K562 (cell line): ENCODE results near the gene CYP2D6. TPM values are rescaled to one million over a fixed set of nuclear protein-coding genes. Genes with fewer than 3 reads are reported as not detected.

ENCODE experiments used
- ATAC-seq: fragments of 200-7000 bp; cut with Tn5 transposase; 3 replicates; pipeline ENCODE4 v1.9.1; 2020; ENCODE audit warnings: moderate library complexity
- BruUV-seq: library from RNA; stranded (reverse); fragments of 400-500 nt; replicated peaks from 2 replicates; lab custom pipeline; 2021; lab: Mats Ljungman, UMichigan
- CTCF ChIA-PET: fragments of 300-600 bp; formaldehyde crosslinking; extraction: SDS; loops from one replicate; lab custom pipeline; 2021; ENCODE audit warnings: low intra/inter-chr PET ratio; lab: Yijun Ruan, JAX
- POLR2A ChIA-PET: fragments of 300-600, 350-650 bp; sonication (Branson Sonifier 250); formaldehyde crosslinking; extraction: SDS; loops from one replicate; lab custom pipeline; 2021; ENCODE audit warnings: antibody characterized with exemption, inconsistent platforms; lab: Yijun Ruan, JAX
- DNase-seq, 4 experiments: peaks; one replicate each; pipeline versions ENCODE4 v3.0.0 to v3.0.0-alpha.2; 2011 to 2018; ENCODE audit warnings: low spot score in 3 of 4, mixed read lengths in 3 of 4; ENCODE audit errors: extremely low read depth in 1 of 4
- FAIRE-seq: peaks from 2 replicates; lab custom pipeline; 2011; peaks lifted over from hg19 to GRCh38; lab: Jason Lieb, UNC
- H2AFZ ChIP-seq: 2 replicates; pipeline ENCODE4 v1.6.0; 2011; ENCODE audit warnings: low read depth, low read length, control low read depth, inconsistent platforms
- H3K27ac ChIP-seq: fragments of 200-600 bp; 3 replicates; pipeline ENCODE4 v1.8.0; 2011; ENCODE audit warnings: low read depth, mild to moderate bottlenecking, control low read depth, inconsistent platforms, low read length, moderate library complexity, mixed read lengths; ENCODE audit errors: extremely low read depth
- H3K27me3 ChIP-seq, 2 experiments: fragments of 300-600 bp in 1 of 2; 2 replicates in 1 of 2; 3 replicates in 1 of 2; pipeline versions ENCODE4 v1.6.0 to v1.8.0; 2011; ENCODE audit warnings: inconsistent platforms in 2 of 2, low read length in 2 of 2, mild to moderate bottlenecking in 1 of 2, mixed read lengths in 1 of 2, moderate library complexity in 1 of 2; ENCODE audit not compliant: control insufficient read depth in 2 of 2, insufficient read depth in 2 of 2
- H3K36me3 ChIP-seq: fragments of 300-600 bp; 3 replicates; pipeline ENCODE4 v1.8.0; 2011; ENCODE audit warnings: mild to moderate bottlenecking, low read length, inconsistent platforms; ENCODE audit not compliant: control insufficient read depth, insufficient read depth
- H3K4me1 ChIP-seq, 2 experiments: fragments of 200-600 bp in 1 of 2; replicated peaks in 1 of 2; 2 replicates in 1 of 2; 3 replicates in 1 of 2; pipeline versions ENCODE4 v1.5.1 to v1.8.0; 2011; ENCODE audit warnings: inconsistent platforms in 2 of 2, low read length in 2 of 2, mild to moderate bottlenecking in 1 of 2, mixed read lengths in 1 of 2, moderate library complexity in 1 of 2; ENCODE audit not compliant: control insufficient read depth in 2 of 2, insufficient read depth in 2 of 2
- H3K4me2 ChIP-seq: 2 replicates; pipeline ENCODE4 v1.6.1; 2011; ENCODE audit warnings: low read length, control low read depth, inconsistent platforms, mixed read lengths; ENCODE audit not compliant: insufficient read depth
- H3K4me3 ChIP-seq: fragments of 200-600 bp; sonication (generic), shearing (Covaris generic); 2 replicates; pipeline ENCODE4 v1.5.1; 2016; ENCODE audit warnings: control low read depth, inconsistent platforms
- H3K79me2 ChIP-seq: fragments of 200-600 bp; 3 replicates; pipeline ENCODE4 v1.8.0; 2011; ENCODE audit warnings: low read length, inconsistent platforms; ENCODE audit not compliant: control insufficient read depth, insufficient read depth
- H3K9ac ChIP-seq, 2 experiments: 2 replicates each; pipeline versions ENCODE4 v1.6.0 to v1.6.1; 2011; ENCODE audit warnings: low read depth in 2 of 2, low read length in 2 of 2, control low read depth in 1 of 2, inconsistent platforms in 1 of 2, mild to moderate bottlenecking in 1 of 2, mixed read lengths in 1 of 2; ENCODE audit not compliant: insufficient read depth in 1 of 2
- H3K9me1 ChIP-seq: one replicate; pipeline ENCODE4 v1.6.0; 2011; ENCODE audit warnings: inconsistent platforms, mild to moderate bottlenecking, low read length, moderate library complexity; ENCODE audit not compliant: control insufficient read depth, insufficient read depth
- H3K9me3 ChIP-seq: replicated peaks from 2 replicates; pipeline ENCODE4 v1.5.1; 2011; ENCODE audit warnings: low read depth, low read length, inconsistent platforms; ENCODE audit not compliant: control insufficient read depth, insufficient read depth
- H4K20me1 ChIP-seq: replicated peaks from 2 replicates; pipeline ENCODE4 v1.6.1; 2011; ENCODE audit warnings: low read length, inconsistent platforms, mixed read lengths; ENCODE audit not compliant: control insufficient read depth, insufficient read depth
- CREB1 ChIP-seq, 2 experiments: sonication (generic) in 1 of 2; formaldehyde crosslinking in 1 of 2; IDR thresholded peaks; 2 replicates each; pipeline versions ENCODE4 v1.6.1 to v1.8.0; 2012 to 2022; ENCODE audit warnings: inconsistent platforms in 1 of 2, mild to moderate bottlenecking in 1 of 2, missing genetic modification reagents in 1 of 2, moderate library complexity in 1 of 2
- POLR2G ChIP-seq: fragments of 200-400 bp; formaldehyde crosslinking; IDR thresholded peaks from 2 replicates; pipeline ENCODE4 v1.6.1; 2017; ENCODE audit warnings: low read depth, mild to moderate bottlenecking, antibody characterized with exemption, low read length, moderate library complexity
- POLR2H ChIP-seq: IDR thresholded peaks from 2 replicates; pipeline ENCODE4 v1.6.1; 2016; ENCODE audit warnings: missing genetic modification characterization, low read depth, mild to moderate bottlenecking, control low read depth, missing compliant biosample characterization, moderate library complexity
- RBFOX2 ChIP-seq: fragments of 200-400 bp; formaldehyde crosslinking; IDR thresholded peaks from 2 replicates; pipeline ENCODE4 v1.6.1; 2017; ENCODE audit warnings: low read depth, mild to moderate bottlenecking, low read length, moderate library complexity
- SETDB1 ChIP-seq: IDR thresholded peaks from one replicate; pipeline ENCODE4 v1.6.1; 2012; ENCODE audit warnings: low read length, control low read depth, inconsistent platforms
- WGBS: fragments of 100-300 bp; shearing (Covaris generic); methylation state at CpG from one replicate; pipeline ENCODE4 v1.1.6; 2016; ENCODE audit warnings: low coverage, mixed read lengths; ENCODE audit not compliant: insufficient coverage; ENCODE audit errors: missing lambda C conversion rate; 5-methylcytosine and 5-hydroxymethylcytosine counted together
- in situ Hi-C: fragments of 300-500 bp; cut with MboI; formaldehyde crosslinking; loops from 4 replicates; pipeline ENCODE4 v1.15.0; 2018; ENCODE audit warnings: inconsistent platforms, mixed read lengths
- intact Hi-C: fragments of 100-400 bp; cut with micrococcal nuclease; formaldehyde crosslinking; loops from 2 replicates; pipeline ENCODE4 v1.14.2; 2022
- polyA plus RNA-seq, 8 experiments: library from polyadenylated mRNA; depleted of rRNA in 4 of 8; stranded (reverse) in 5 of 8; unstranded in 3 of 8; fragments of >200 nt; fragmentation: Nextera tagmentation in 2 of 8; fragmentation: Illumina TruSeq in 1 of 8; extraction: Ambion mirVana in 2 of 8; extraction: Trizol in 1 of 8; gene quantifications; 2 replicates each; pipeline versions ENCODE4 v1.2.1 to v1.2.3, GENCODE V29; 2011 to 2014; ENCODE audit warnings: inconsistent platforms in 1 of 8, missing spikeins in 1 of 8
- total RNA-seq, 7 experiments: library from RNA; depleted of rRNA in 6 of 7; stranded (reverse); fragments of >200 nt in 6 of 7; fragmentation: Illumina TruSeq in 2 of 7; extraction: Trizol in 2 of 7; gene quantifications; 2 replicates each; pipeline versions ENCODE4 v1.2.1 to v1.2.3, GENCODE V29; 2011 to 2021; ENCODE audit warnings: low replicate concordance in 1 of 7
- TF ChIP-seq, protein P1 (sequence below), 2 experiments: IDR thresholded peaks; 2 replicates each; pipeline ENCODE4 v1.6.1; 2012; ENCODE audit warnings: improper control_type of control experiment in 2 of 2, low read depth in 2 of 2, low read length in 2 of 2, borderline replicate concordance in 1 of 2

CYP2D6 gene
- total and polyA plus RNA-seq, 9 of the 15 experiments (the other 6 are each of a cell fraction or from before 2014, with no cell fraction given): 0.04 to 0.20 (median 0.09) TPM; not detected in 5

DNA sequence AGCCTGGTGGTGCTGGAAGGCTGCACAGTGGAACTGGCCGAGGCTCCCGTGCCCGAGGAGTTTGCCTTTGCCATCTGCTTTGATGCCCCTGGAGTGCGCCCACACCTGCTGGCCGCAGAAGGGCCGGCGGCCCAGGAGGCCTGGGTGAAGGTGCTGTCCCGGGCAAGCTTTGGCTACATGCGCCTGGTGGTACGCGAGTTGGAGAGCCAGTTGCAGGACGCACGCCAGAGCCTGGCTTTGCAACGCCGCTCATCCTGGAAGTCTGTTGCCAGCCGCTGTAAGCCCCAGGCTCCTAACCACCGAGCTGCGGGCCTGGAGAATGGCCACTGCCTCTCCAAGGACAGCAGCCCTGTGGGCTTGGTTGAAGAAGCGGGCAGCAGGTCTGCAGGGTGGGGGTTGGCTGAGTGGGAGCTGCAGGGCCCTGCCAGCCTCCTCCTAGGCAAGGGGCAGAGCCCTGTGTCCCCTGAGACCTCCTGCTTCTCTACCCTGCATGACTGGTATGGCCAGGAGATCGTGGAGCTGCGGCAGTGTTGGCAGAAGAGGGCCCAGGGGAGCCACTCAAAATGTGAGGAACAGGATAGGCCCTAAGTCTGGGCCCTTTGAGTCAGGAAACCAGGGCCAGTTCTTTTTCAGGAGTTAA, 53.0 kb downstream of the CYP2D6 start:
- H3K27me3 ChIP-seq: no peaks in the 10 kb centered on the region
- TF ChIP-seq RBFOX2 (0 out of 2 replicates have a peak, but pooled peaks have one; percentile 15), SETDB1 (no peak)
- no peak overlapping the region for H3K4me2 ChIP-seq
- WGBS: 88% methylated on average over 6 of the region's 21 CpGs
- CTCF ChIA-PET: no interaction called here
- no peaks in the 10 kb centered on the region for H3K9me1 ChIP-seq
- in situ Hi-C loops: no loop called here
- H4K20me1 ChIP-seq: no peaks in the 10 kb centered on the region
- no peak overlapping the region for H3K27ac ChIP-seq
- H2AFZ ChIP-seq: peak overlapping the region; percentile 96; the same call in 1 of the 2 replicates
- BruUV-seq: no TSS peak
- no peak for DNase-seq
- ATAC-seq: no peak
- peaks cover 11 to 30% of the 10 kb centered on the region in 2 experiments for H3K4me1 ChIP-seq
- H3K36me3 ChIP-seq: peaks cover 8% of the 10 kb centered on the region; the same call in 2 of the 3 replicates
- POLR2A ChIA-PET: interaction anchor here (2.0 to 3.8 kb wide), 2 partner anchors 8 to 13 kb away, joined by 5 to 43 read pairs; partner anchors contain the start of gene NDUFA6
- no peak overlapping the region for H3K4me3 ChIP-seq
- intact Hi-C loops: loop anchor here (10.0 kb wide), 1 partner anchor 113 kb away; the partner anchor contains the start of gene SEPTIN3
- peaks cover 15% of the 10 kb centered on the region for H3K79me2 ChIP-seq
- FAIRE-seq: no peak
- no peak overlapping the region for H3K9ac ChIP-seq
- no peaks in the 10 kb centered on the region for H3K9me3 ChIP-seq

DNA sequence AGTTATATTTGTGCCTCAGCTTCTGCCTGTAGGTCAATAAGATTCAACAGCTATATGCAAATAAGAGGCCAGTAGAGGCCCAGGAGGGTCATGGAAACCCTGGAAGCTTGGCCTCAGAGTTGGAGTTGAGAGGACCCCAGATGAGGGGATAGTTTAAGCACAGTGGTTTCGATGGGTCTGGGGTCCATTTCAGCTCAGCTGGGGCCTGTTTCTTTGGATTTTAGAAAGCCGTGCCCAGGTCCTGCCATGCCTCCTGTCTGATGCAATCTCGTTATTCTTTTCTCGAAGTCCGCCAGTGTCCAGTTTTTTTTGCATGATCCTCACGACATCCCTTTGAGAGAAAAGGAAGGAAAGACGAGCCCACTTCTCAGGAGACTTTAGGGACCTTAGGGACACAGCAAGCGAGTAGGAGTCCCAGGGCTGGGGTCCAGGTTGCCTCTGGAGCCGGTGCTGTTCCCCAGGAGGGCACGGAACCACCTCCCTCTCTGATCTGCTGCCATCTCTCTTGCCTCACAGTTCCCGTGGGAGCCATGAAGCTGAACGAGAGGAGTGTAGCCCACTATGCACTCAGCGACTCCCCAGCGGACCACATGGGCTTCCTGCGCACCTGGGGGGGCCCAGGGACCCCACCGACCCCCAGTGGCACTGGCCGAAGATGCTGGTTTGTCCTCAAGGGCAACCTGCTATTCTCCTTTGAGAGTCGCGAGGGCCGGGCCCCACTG, 53.7 kb downstream of the CYP2D6 start:
- H3K9me1 ChIP-seq: no peaks in the 10 kb centered on the region
- H3K27ac ChIP-seq: no peak overlapping the region
- H3K27me3 ChIP-seq: no peaks in the 10 kb centered on the region
- 0 out of 4 replicates have a peak overlapping the region, but pooled peaks of 1 of the 2 experiments have one; percentile 43 for H3K9ac ChIP-seq
- in situ Hi-C loops (no loop called here), intact Hi-C loops (loop anchor here (10.0 kb wide), 1 partner anchor 112 kb away; the partner anchor contains the start of gene SEPTIN3)
- H3K9me3 ChIP-seq: no peaks in the 10 kb centered on the region
- FAIRE-seq (no peak), ATAC-seq (no peak), DNase-seq (no peak)
- H3K4me2 ChIP-seq: no peak overlapping the region
- peaks cover 15% of the 10 kb centered on the region for H3K79me2 ChIP-seq
- CTCF ChIA-PET: no interaction called here
- no peak overlapping the region for H2AFZ ChIP-seq
- no peak overlapping the region for H3K4me3 ChIP-seq
- H4K20me1 ChIP-seq: no peaks in the 10 kb centered on the region
- WGBS: 69% methylated on average over 8 of the region's 20 CpGs
- H3K4me1 ChIP-seq: peaks cover 11 to 30% of the 10 kb centered on the region in 2 experiments
- no TSS peak for BruUV-seq
- POLR2A ChIA-PET: interaction anchor here (0.8 to 0.9 kb wide), 2 partner anchors 10 to 135 kb away, joined by 3 read pairs; no protein-coding TSS in a partner anchor
- H3K36me3 ChIP-seq: peaks cover 3% of the 10 kb centered on the region; the same call in 2 of the 3 replicates
- no peak for TF ChIP-seq CREB1 (IDR thresholded peaks at IDR 0.05)
- no peak for TF ChIP-seq CREB1 (CRISPR knock-in tag; IDR thresholded peaks at IDR 0.05)
- no peak for TF ChIP-seq POLR2H (tag)
- TF ChIP-seq POLR2G: no peak
- TF ChIP-seq, protein P1, sequence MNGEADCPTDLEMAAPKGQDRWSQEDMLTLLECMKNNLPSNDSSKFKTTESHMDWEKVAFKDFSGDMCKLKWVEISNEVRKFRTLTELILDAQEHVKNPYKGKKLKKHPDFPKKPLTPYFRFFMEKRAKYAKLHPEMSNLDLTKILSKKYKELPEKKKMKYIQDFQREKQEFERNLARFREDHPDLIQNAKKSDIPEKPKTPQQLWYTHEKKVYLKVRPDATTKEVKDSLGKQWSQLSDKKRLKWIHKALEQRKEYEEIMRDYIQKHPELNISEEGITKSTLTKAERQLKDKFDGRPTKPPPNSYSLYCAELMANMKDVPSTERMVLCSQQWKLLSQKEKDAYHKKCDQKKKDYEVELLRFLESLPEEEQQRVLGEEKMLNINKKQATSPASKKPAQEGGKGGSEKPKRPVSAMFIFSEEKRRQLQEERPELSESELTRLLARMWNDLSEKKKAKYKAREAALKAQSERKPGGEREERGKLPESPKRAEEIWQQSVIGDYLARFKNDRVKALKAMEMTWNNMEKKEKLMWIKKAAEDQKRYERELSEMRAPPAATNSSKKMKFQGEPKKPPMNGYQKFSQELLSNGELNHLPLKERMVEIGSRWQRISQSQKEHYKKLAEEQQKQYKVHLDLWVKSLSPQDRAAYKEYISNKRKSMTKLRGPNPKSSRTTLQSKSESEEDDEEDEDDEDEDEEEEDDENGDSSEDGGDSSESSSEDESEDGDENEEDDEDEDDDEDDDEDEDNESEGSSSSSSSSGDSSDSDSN (IDR thresholded peaks at IDR 0.05; ENCODE audit: borderline replicate concordance in 1 of 2, low read depth in 2 of 2, low read length in 2 of 2): no peak
